Motor neuron (in vitro differentiated cells): ENCODE data around the gene DGKD. TPM values are rescaled to one million over a fixed set of nuclear protein-coding genes. Genes with fewer than 3 reads are reported as not detected.

ENCODE experiments used
- ATAC-seq, 8 experiments: fragments of 200-7000 bp; cut with Tn5 transposase; replicated peaks in 6 of 8; 2 replicates each; pipeline ENCODE4 v1.8.0; 2021; ENCODE audit warnings: mild to moderate bottlenecking in 8 of 8, moderate library complexity in 8 of 8
- H3K27ac ChIP-seq, 2 donors: fragments of 250-450 bp; sonication (Bioruptor Pico); 2 replicates each; pipeline ENCODE4 v1.9.0; 2021; ENCODE audit warnings: antibody characterized with exemption in 2 of 2, mild to moderate bottlenecking in 2 of 2, moderate library complexity in 1 of 2
- H3K4me1 ChIP-seq, 2 donors: fragments of 250-450 bp; sonication (Bioruptor Pico); replicated peaks in 1 of 2; 2 replicates each; pipeline ENCODE4 v1.6.1; 2021; ENCODE audit warnings: antibody characterized with exemption in 2 of 2, mild to moderate bottlenecking in 2 of 2, moderate library complexity in 1 of 2
- H3K4me3 ChIP-seq, 5 donors: fragments of 250-450 bp; sonication (Bioruptor Pico); 2 replicates each; pipeline ENCODE4 v1.9.0; 2021; ENCODE audit warnings: antibody characterized with exemption in 5 of 5, mild to moderate bottlenecking in 5 of 5, moderate library complexity in 4 of 5
- WGBS, 10 experiments: fragments of 450-650 bp; shearing (Covaris generic); methylation state at CpG; one replicate each; pipeline ENCODE4 v1.0.0; 2022; 5-methylcytosine and 5-hydroxymethylcytosine counted together
- in situ Hi-C, 9 experiments: fragments of 400-800 bp; cut with MboI; loops; one replicate each; pipeline ENCODE4 v1.15.0; 2021; ENCODE audit warnings: low sequenced_read_pairs in 9 of 9, low pct_unique_long_range_greater_than_20kb in 2 of 9; ENCODE audit not compliant: unreplicated experiment in 9 of 9
- total RNA-seq, 8 experiments: library from RNA; unstranded; fragments of 300-600 nt; gene quantifications; 2 replicates each; pipeline versions ENCODE4 v1.2.3 to v1.2.4, GENCODE V29; 2022

DGKD gene
- total RNA-seq, 8 experiments from 2014 or later: 11.0 to 40.8 (median 22.3) TPM

GRCh38 chr2:233446606-233447305, 92.5 kb downstream of the DGKD start:
- ATAC-seq: peak in 1 of 8 experiments; percentile 7
- WGBS, 10 experiments: 90 to 100% (median 96%) methylated on average over 1 to 16 of the region's 37 CpGs; no CpG with 5 or more reads in 4 of the 10 experiments
- Histone ChIP-seq H3K4me3 (no peak overlapping the region), H3K27ac (peak overlapping the region in 1 of 2 donors; percentile 52), H3K4me1 (peaks cover 10 to 14% of the 10 kb centered on the region in 2 donors)
- in situ Hi-C loops: no loop called here

GRCh38 chr2:233447506-233448219, 93.4 kb downstream of the DGKD start:
- 67 to 100% (median 95%) methylated on average over 1 to 8 of the region's 15 CpGs; no CpG with 5 or more reads in 3 of the 10 experiments for WGBS, 10 experiments
- H3K4me1 ChIP-seq: peaks cover 10 to 14% of the 10 kb centered on the region in 2 donors
- no peak overlapping the region for H3K27ac ChIP-seq
- in situ Hi-C loops: no loop called here
- H3K4me3 ChIP-seq: no peak overlapping the region
- no peak for ATAC-seq

DNA sequence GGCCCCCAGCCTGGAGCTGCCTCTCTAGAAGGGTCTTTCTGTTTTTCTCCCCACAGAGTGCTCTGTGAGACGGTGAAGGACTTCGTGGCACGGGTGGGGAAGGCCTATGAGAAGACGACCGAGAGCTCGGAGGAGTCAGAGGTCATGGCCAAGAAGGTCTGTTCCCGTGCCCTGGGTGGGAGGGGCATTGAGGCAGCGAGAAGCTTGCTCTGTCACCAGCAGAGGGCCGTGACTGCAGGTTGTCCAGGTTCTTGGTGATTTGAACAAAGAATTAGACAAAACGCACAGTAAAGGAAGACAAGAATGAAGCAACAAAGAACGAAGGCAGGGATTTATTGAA, 93.9 kb downstream of the DGKD start:
- Histone ChIP-seq H3K4me3 (no peak overlapping the region), H3K4me1 (peaks cover 10 to 14% of the 10 kb centered on the region in 2 donors), H3K27ac (no peak overlapping the region)
- in situ Hi-C loops: no loop called here
- ATAC-seq: peak in 1 of 8 experiments; percentile 12
- WGBS, 10 experiments: 0 to 100% (median 87%) methylated on average over 1 to 6 of the region's 11 CpGs; no CpG with 5 or more reads in 2 of the 10 experiments

- Histone ChIP-seq H3K27ac (no peak overlapping the region), H3K4me1 (peaks cover 10 to 14% of the 10 kb centered on the region in 2 donors), H3K4me3 (no peak overlapping the region)
- in situ Hi-C loops: no loop called here
- peak in 2 of 8 experiments; percentile 10 to 50 for ATAC-seq
- WGBS, 10 experiments: 58 to 100% (median 90%) methylated on average over 2 to 3 of the region's 4 CpGs; no CpG with 5 or more reads in 5 of the 10 experiments
These were observed 94.3 kb downstream of the DGKD start for GRCh38 chr2:233448575-233448974.

DNA sequence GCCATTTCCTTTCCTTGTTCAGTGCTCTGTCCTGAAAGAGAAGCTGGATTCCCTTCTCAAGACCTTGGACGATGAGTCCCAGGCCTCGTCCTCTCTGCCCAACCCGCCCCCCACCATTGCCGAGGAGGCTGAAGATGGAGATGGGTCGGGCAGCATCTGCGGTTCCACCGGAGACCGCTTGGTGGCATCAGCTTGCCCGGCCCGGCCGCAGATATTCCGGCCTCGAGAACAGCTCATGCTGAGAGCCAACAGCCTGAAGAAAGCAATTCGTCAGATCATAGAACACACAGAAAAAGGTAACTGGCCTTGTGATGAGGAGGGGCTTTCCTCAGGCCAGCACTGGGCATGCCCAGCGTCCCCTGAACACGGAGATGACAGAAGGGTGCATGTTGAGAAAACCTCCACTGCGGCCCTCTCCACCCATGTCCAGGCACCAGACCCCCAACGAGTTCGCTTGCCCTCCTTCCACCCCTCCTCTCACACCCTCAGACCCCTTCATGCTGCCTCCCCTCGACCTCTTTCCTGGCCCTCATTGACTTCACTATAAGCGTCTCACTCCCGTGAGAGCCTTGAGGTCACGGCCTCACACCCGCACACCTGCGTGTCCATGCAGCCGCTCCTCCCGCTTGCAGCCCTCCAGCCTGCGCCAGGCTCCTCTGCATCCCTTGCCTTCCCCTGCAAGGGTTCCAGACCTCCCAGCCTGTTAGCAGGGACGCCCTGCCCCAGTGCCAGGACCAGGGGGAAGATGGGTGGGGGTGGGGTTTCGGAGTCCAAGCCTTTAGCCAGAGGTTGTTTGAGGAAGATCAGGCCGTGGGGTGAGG, 95.0 kb downstream of the DGKD start:
- in situ Hi-C loops: no loop called here
- no peak overlapping the region for H3K27ac ChIP-seq
- H3K4me3 ChIP-seq: no peak overlapping the region
- peak; percentile 52 to 86 (median 66) for ATAC-seq
- H3K4me1 ChIP-seq: peaks cover 10 to 14% of the 10 kb centered on the region in 2 donors
- WGBS, 10 experiments: 12 to 53% (median 50%) methylated on average over 2 to 14 of the region's 31 CpGs; no CpG with 5 or more reads in 5 of the 10 experiments

- in situ Hi-C loops: loop anchor here in 1 of 9 experiments (25.0 kb wide), 1 partner anchor 262 kb away; the partner anchor contains the start of genes UGT1A4 and UGT1A5
- Histone ChIP-seq H3K4me1 (peaks cover 10 to 14% of the 10 kb centered on the region in 2 donors), H3K27ac (no peak overlapping the region), H3K4me3 (no peak overlapping the region)
- peak in 4 of 8 experiments; percentile 70 to 82 (median 80) for ATAC-seq
- 95 to 100% (median 100%) methylated on average over 3 to 12 of the region's 33 CpGs; no CpG with 5 or more reads in 7 of the 10 experiments for WGBS, 10 experiments
These were observed 95.9 kb downstream of the DGKD start for GRCh38 chr2:233449921-233450863.

DNA sequence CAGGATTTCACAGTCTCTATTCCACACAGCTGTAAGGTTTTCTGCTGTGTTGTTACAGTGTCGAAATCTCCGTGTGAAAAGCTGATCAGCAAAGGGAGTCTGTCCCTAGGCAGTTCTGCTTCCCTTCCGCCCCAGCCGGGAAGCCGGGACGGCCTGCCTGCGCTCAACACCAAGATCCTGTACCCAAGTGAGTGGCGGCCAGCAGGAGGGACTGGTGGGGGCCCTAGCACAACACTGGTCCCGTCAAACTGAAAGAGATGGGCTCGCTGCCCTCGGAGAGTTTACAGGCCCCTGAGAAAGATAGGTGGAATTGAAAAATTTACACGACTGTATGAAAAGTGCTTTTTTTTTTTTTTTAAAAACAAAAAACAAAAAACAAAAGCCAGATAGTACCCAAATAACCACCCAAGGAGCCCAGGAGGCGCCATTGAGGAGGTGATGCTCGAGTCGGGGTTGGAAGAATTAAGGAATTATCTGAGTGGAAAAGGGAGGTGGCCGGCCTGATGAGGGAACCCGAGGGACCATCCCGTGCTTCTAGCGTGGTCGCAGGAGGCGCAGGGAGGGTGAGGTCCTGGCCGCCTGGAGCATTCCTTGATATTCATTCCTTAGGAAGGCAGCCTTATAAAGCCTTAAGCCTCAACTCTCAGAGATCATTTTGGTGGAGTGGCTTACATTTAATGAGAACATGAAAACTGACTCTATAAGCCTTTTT, 96.7 kb downstream of the DGKD start:
- no peak overlapping the region for H3K27ac ChIP-seq
- no peak for ATAC-seq
- 85 to 100% (median 95%) methylated on average over 1 to 16 of the region's 22 CpGs; no CpG with 5 or more reads in 2 of the 10 experiments for WGBS, 10 experiments
- no peak overlapping the region for H3K4me3 ChIP-seq
- in situ Hi-C loops: loop anchor here in 1 of 9 experiments (25.0 kb wide), 1 partner anchor 261 kb away; the partner anchor contains the start of genes UGT1A4 and UGT1A5
- H3K4me1 ChIP-seq: peaks cover 10 to 14% of the 10 kb centered on the region in 2 donors

- H3K4me3 ChIP-seq: no peak overlapping the region
- WGBS, 10 experiments: 86 to 100% (median 95%) methylated on average over 1 to 6 of the region's 9 CpGs; no CpG with 5 or more reads in 2 of the 10 experiments
- in situ Hi-C loops: loop anchor here in 1 of 9 experiments (25.0 kb wide), 1 partner anchor 260 kb away; the partner anchor contains the start of genes UGT1A4 and UGT1A5
- peaks cover 8 to 10% of the 10 kb centered on the region in 2 donors for H3K4me1 ChIP-seq
- ATAC-seq: no peak
- H3K27ac ChIP-seq: no peak overlapping the region
These were observed 97.7 kb downstream of the DGKD start for GRCh38 chr2:233451950-233452349.

GRCh38 chr2:233453111-233453915, 99.0 kb downstream of the DGKD start:
- ATAC-seq: peak in 2 of 8 experiments; percentile 13 to 56
- in situ Hi-C loops: loop anchor here in 1 of 9 experiments (25.0 kb wide), 1 partner anchor 259 kb away; the partner anchor contains the start of genes UGT1A4 and UGT1A5
- H3K4me1 ChIP-seq: peaks cover 3 to 7% of the 10 kb centered on the region in 2 donors
- H3K4me3 ChIP-seq: no peak overlapping the region
- no peak overlapping the region for H3K27ac ChIP-seq
- 69 to 100% (median 82%) methylated on average over 1 to 5 of the region's 10 CpGs; no CpG with 5 or more reads in 5 of the 10 experiments for WGBS, 10 experiments

DNA sequence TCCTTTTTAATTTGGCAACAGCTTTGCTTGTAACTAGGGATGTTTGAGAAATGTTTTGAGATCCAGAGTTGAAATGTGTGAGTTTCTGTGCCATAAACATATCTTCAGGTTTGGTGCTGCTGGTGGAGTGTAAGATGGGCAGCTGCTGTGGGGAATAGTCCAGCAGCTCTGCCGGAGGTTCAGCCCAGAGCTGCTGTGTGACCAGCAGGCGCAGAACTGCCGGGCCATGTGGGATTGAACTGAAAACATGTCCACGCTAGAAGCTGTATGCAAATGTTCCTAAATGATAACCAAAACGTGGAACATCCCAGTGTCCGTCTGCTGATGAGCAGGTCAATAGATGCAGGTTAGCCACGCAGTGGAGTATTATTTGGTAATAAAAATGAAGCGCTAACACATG, 99.6 kb downstream of the DGKD start:
- H3K27ac ChIP-seq: no peak overlapping the region
- in situ Hi-C loops: loop anchor here in 1 of 9 experiments (25.0 kb wide), 1 partner anchor 258 kb away; the partner anchor contains the start of genes UGT1A4 and UGT1A5
- ATAC-seq: no peak
- WGBS, 10 experiments: 76 to 100% (median 94%) methylated on average over 3 to 8 of the region's 8 CpGs; no CpG with 5 or more reads in 2 of the 10 experiments
- no peak overlapping the region for H3K4me3 ChIP-seq
- H3K4me1 ChIP-seq: peaks cover 3 to 7% of the 10 kb centered on the region in 2 donors
